ENCODE data around the gene ADGRE3.

ADGRE3 gene

DNA sequence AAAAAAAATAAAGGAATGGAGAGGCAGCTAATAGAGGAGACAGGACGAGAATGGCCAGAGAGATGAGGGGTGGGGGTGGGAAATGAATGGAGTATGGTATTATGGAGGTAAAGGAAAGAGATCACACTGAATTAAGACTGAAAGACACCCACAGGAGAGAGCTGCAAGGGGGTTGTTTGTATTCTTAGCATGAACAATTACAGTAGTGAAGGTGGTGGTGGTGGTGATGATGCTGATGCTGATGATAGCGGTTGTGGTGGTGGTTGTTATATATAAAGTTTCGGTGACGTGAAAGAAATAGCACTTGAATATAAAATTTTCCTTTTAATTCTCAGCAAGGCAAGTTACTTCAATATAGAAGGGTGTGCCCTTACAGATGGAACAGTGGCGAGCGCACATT, 2.8 kb upstream of the ADGRE3 start:
- no peak overlapping the region for H3K27ac ChIP-seq (ENCODE audit: extremely low read depth, low read depth, low read length)
- CTCF ChIA-PET, result interaction anchor here (0.8 kb wide), 1 partner anchor 9 kb away, joined by 3 read pairs; no protein-coding TSS in a partner anchor
- POLR2A ChIA-PET, result no interaction called here
- TF ChIP-seq ZNF26 (tag by site-specific recombination; IDR thresholded peaks at IDR 0.05) (no peak), REPIN1 (tag by site-specific recombination; IDR thresholded peaks at IDR 0.05; ENCODE audit: low read depth) (no peak)
- TF ChIP-seq, protein P1, sequence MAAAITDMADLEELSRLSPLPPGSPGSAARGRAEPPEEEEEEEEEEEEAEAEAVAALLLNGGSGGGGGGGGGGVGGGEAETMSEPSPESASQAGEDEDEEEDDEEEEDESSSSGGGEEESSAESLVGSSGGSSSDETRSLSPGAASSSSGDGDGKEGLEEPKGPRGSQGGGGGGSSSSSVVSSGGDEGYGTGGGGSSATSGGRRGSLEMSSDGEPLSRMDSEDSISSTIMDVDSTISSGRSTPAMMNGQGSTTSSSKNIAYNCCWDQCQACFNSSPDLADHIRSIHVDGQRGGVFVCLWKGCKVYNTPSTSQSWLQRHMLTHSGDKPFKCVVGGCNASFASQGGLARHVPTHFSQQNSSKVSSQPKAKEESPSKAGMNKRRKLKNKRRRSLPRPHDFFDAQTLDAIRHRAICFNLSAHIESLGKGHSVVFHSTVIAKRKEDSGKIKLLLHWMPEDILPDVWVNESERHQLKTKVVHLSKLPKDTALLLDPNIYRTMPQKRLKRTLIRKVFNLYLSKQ (tag by site-specific recombination; IDR thresholded peaks at IDR 0.05; ENCODE audit: borderline replicate concordance), result no peak
- H3K9me3 ChIP-seq (ENCODE audit: control insufficient read depth, insufficient read depth, low read depth, low read length), result no peaks in the 10 kb centered on the region
- H3K4me3 ChIP-seq (ENCODE audit: low read depth, low read length), result no peak overlapping the region
- H3K4me1 ChIP-seq (ENCODE audit: control insufficient read depth, insufficient read depth, low read length), result no peaks in the 10 kb centered on the region
- no peaks in the 10 kb centered on the region for H3K36me3 ChIP-seq (ENCODE audit: control insufficient read depth in 2 of 2, insufficient read depth in 1 of 2, low read length in 2 of 2)

DNA sequence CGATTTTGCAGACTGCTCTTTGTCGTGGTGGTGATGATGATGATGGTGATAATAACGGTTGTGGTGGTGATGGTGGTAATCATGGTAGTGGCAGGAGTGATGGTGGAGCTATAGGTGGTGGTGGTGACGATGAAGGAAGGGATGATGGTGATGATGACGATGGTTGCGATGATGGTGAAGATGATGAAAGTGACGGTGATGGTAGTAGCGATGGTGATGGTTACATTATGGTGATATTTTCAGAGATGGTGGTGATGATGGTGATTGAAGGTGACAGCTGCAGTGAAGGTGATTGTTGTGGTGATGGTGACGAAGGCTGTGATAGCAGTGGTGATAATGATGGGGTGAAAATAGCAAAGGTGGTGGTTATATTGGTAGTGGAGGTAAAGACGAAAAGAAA, 2.1 kb upstream of the ADGRE3 start:
- no peak for TF ChIP-seq ZNF529 (tag by site-specific recombination; IDR thresholded peaks at IDR 0.05; ENCODE audit: insufficient replicate concordance)
- no peak for TF ChIP-seq SP2 (tag by site-specific recombination; IDR thresholded peaks at IDR 0.05)
- TF ChIP-seq ZNF513 (tag by site-specific recombination; IDR thresholded peaks at IDR 0.05), result peak; percentile 91
- no peak for TF ChIP-seq ZIC2 (tag by site-specific recombination; IDR thresholded peaks at IDR 0.05)
- TF ChIP-seq ZNF112 (tag by site-specific recombination; IDR thresholded peaks at IDR 0.05), result no peak
- TF ChIP-seq TCF7L2 (IDR thresholded peaks at IDR 0.05; ENCODE audit: borderline replicate concordance, low read depth, low read length), result no peak
- TF ChIP-seq PRDM10 (tag by site-specific recombination; IDR thresholded peaks at IDR 0.05), result no peak
- no peak for TF ChIP-seq ZNF488 (tag by site-specific recombination; IDR thresholded peaks at IDR 0.05)
- TF ChIP-seq ZNF354C (tag by site-specific recombination; IDR thresholded peaks at IDR 0.05; ENCODE audit: borderline replicate concordance, low read depth), result no peak
- TF ChIP-seq SP3 (tag by site-specific recombination; IDR thresholded peaks at IDR 0.05), result no peak
- TF ChIP-seq ZNF776 (tag by site-specific recombination; IDR thresholded peaks at IDR 0.05; ENCODE audit: borderline replicate concordance), result peak; percentile 86; the same call in 1 of the 2 replicates
- TF ChIP-seq ZNF555 (tag by site-specific recombination; conservative IDR thresholded peaks at IDR 0.05), result no peak
- no peak for TF ChIP-seq KLF1 (tag by site-specific recombination; IDR thresholded peaks at IDR 0.05)
- TF ChIP-seq, protein P2, sequence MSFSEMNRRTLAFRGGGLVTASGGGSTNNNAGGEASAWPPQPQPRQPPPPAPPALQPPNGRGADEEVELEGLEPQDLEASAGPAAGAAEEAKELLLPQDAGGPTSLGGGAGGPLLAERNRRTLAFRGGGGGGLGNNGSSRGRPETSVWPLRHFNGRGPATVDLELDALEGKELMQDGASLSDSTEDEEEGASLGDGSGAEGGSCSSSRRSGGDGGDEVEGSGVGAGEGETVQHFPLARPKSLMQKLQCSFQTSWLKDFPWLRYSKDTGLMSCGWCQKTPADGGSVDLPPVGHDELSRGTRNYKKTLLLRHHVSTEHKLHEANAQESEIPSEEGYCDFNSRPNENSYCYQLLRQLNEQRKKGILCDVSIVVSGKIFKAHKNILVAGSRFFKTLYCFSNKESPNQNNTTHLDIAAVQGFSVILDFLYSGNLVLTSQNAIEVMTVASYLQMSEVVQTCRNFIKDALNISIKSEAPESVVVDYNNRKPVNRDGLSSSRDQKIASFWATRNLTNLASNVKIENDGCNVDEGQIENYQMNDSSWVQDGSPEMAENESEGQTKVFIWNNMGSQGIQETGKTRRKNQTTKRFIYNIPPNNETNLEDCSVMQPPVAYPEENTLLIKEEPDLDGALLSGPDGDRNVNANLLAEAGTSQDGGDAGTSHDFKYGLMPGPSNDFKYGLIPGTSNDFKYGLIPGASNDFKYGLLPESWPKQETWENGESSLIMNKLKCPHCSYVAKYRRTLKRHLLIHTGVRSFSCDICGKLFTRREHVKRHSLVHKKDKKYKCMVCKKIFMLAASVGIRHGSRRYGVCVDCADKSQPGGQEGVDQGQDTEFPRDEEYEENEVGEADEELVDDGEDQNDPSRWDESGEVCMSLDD (tag by site-specific recombination; IDR thresholded peaks at IDR 0.05), result no peak
- Histone ChIP-seq H3K27ac (ENCODE audit: extremely low read depth, low read depth, low read length) (no peak overlapping the region), H3K4me1 (ENCODE audit: control insufficient read depth, insufficient read depth, low read length) (no peaks in the 10 kb centered on the region), H3K4me3 (ENCODE audit: low read depth, low read length) (no peak overlapping the region), H3K9me3 (ENCODE audit: control insufficient read depth, insufficient read depth, low read depth, low read length) (no peaks in the 10 kb centered on the region), H3K36me3 (ENCODE audit: control insufficient read depth in 2 of 2, insufficient read depth in 1 of 2, low read length in 2 of 2) (no peaks in the 10 kb centered on the region)
- CTCF ChIA-PET, result interaction anchor here (0.5 to 0.7 kb wide), 3 partner anchors 12 to 74 kb away, joined by 3 to 5 read pairs (median 4); no protein-coding TSS in a partner anchor
- POLR2A ChIA-PET, result no interaction called here
